ENCODE results near the gene UTY.
"Not testable (repeated sequence)": the region's sequence is repeated elsewhere in the genome, so short reads cannot be mapped to it uniquely, and the experiment has no call there.

The UTY gene

DNA sequence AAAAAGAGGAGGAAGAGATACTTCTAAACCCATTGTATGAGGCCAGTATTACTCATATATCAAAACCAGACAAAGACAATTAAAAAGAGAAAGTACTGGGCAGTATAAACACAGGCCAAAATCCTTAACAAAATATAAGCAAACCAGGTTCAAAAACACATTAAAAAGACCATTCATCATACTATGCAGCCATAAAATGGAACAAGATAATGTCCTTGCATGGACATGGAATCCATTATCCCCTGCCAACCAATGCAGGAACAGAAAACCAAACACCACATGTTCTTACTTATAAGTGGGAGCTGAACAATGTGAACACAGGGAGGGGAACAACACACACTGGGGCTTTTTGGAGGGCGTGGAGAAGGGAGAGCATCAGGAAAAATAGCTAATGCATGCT lies 188.6 kb downstream of the UTY start:
- H2AFZ ChIP-seq (ENCODE audit: low read length), result no peak overlapping the region

DNA sequence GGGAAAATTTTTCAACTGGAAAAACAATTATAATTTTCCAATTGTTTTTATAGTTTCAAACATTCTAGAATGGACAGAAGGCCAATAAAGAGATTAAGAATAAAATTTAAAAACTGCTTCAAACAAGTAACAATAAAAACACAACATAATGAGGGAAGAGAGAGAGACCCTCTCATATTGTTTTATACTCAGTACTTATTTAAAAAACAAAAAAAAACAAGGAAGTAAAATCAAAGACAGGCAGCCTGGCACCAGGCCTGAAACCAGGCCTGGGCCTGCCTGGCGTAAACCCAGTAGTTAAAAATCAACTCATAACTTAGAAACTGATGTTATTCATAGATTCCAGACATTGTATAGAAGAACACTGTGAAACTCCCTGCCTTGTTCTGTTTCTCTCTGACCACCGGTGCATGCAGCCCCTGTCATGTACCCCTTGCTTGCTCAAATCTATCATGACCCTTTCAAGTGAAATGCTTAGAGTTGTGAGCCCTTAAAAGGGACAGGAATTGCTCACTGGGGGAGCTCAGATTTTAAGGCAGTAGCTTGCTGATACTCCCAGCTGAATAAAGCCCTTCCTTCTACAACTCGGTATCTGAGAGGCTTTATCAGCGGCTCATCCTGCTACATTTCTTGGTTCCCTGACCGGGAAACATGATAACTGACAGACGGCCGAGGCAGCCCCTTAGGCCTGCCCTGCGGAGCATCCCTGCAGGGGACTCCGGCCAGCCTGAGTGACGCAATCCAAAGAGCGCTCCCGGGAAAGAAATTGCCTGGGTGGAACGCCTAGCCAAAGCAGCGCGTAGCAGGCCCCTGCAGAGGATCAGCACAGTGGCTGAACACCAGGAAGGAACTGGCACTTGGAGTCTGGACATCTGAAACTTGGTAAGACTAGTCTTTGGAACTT lies 197.4 kb downstream of the UTY start:
- not testable (repeated sequence) for H3K9me3 ChIP-seq (replicated peaks; ENCODE audit: insufficient read depth, low read length); H3K4me2 ChIP-seq (ENCODE audit: low read depth, low read length); H4K20me1 ChIP-seq (ENCODE audit: insufficient read depth, low read length); H3K79me2 ChIP-seq (ENCODE audit: low read length); H3K36me3 ChIP-seq (replicated peaks; ENCODE audit: insufficient read depth, low read length); H3K27ac ChIP-seq (ENCODE audit: low read length); H3K4me1 ChIP-seq (ENCODE audit: low read length); H3K27me3 ChIP-seq (replicated peaks; ENCODE audit: insufficient read depth, low read length); H3K9ac ChIP-seq (ENCODE audit: low read length); H3K9me2 ChIP-seq (replicated peaks; ENCODE audit: insufficient read depth, low read length); H2AFZ ChIP-seq (ENCODE audit: low read length); H3F3A ChIP-seq (ENCODE audit: insufficient read depth, low read length); DNase-seq; H3K4me3 ChIP-seq (ENCODE audit: low read length)

More for the DNA sequence above, 188.6 kb downstream of the UTY start:
- Histone ChIP-seq H3K4me3 (ENCODE audit: low read length) (no peak overlapping the region), H3K9me2 (replicated peaks; ENCODE audit: insufficient read depth, low read length) (no peaks in the 10 kb centered on the region), H4K20me1 (ENCODE audit: insufficient read depth, low read length) (no peaks in the 10 kb centered on the region), H3K4me1 (ENCODE audit: low read length) (no peaks in the 10 kb centered on the region), H3K79me2 (ENCODE audit: low read length) (no peaks in the 10 kb centered on the region), H3K27ac (ENCODE audit: low read length) (no peak overlapping the region), H3K27me3 (replicated peaks; ENCODE audit: insufficient read depth, low read length) (no peaks in the 10 kb centered on the region), H3K9me3 (replicated peaks; ENCODE audit: insufficient read depth, low read length) (no peaks in the 10 kb centered on the region), H3K36me3 (replicated peaks; ENCODE audit: insufficient read depth, low read length) (no peaks in the 10 kb centered on the region), H3K9ac (ENCODE audit: low read length) (no peak overlapping the region), H3K4me2 (ENCODE audit: low read depth, low read length) (no peak overlapping the region), H3F3A (ENCODE audit: insufficient read depth, low read length) (no peaks in the 10 kb centered on the region)
- DNase-seq, result no peak
- TF ChIP-seq, protein P1, sequence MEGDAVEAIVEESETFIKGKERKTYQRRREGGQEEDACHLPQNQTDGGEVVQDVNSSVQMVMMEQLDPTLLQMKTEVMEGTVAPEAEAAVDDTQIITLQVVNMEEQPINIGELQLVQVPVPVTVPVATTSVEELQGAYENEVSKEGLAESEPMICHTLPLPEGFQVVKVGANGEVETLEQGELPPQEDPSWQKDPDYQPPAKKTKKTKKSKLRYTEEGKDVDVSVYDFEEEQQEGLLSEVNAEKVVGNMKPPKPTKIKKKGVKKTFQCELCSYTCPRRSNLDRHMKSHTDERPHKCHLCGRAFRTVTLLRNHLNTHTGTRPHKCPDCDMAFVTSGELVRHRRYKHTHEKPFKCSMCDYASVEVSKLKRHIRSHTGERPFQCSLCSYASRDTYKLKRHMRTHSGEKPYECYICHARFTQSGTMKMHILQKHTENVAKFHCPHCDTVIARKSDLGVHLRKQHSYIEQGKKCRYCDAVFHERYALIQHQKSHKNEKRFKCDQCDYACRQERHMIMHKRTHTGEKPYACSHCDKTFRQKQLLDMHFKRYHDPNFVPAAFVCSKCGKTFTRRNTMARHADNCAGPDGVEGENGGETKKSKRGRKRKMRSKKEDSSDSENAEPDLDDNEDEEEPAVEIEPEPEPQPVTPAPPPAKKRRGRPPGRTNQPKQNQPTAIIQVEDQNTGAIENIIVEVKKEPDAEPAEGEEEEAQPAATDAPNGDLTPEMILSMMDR (IDR thresholded peaks at IDR 0.05; ENCODE audit: low read length), result no peak
- TF ChIP-seq EZH2 (optimal IDR thresholded peaks at IDR 0.05; ENCODE audit: low read depth, low read length) (no peak), EZH2phosphoT487 (IDR thresholded peaks at IDR 0.05; ENCODE audit: low read length) (no peak)

DNA sequence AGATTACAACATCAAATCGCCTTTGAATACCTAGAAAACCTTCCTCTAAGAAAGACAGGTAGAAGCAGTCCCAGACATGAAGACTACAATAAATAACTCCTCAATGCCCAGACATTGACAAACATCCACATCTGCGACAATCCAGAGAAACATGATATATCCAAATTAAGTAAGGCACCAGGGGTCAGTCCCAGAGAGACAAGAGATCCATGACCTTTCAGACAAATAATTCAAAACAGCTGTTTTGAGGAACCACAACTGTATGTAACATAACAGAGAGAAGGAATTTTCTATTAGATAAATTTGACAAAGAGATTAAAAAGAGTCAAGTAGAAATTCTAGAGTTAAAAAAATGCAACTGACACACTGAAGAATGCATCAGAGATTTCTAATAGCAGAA lies 200.3 kb downstream of the UTY start:
- DNase-seq, result no peak
- TF ChIP-seq EZH2 (optimal IDR thresholded peaks at IDR 0.05; ENCODE audit: low read depth, low read length) (no peak), EZH2phosphoT487 (IDR thresholded peaks at IDR 0.05; ENCODE audit: low read length) (no peak)
- TF ChIP-seq, protein P1 (IDR thresholded peaks at IDR 0.05; ENCODE audit: low read length), result no peak
- Histone ChIP-seq H3K4me1 (ENCODE audit: low read length) (no peaks in the 10 kb centered on the region), H3K79me2 (ENCODE audit: low read length) (no peaks in the 10 kb centered on the region), H3K27me3 (replicated peaks; ENCODE audit: insufficient read depth, low read length) (no peaks in the 10 kb centered on the region), H3K27ac (ENCODE audit: low read length) (no peak overlapping the region), H2AFZ (ENCODE audit: low read length) (no peak overlapping the region), H3K9me3 (replicated peaks; ENCODE audit: insufficient read depth, low read length) (no peaks in the 10 kb centered on the region), H3F3A (ENCODE audit: insufficient read depth, low read length) (no peaks in the 10 kb centered on the region), H3K36me3 (replicated peaks; ENCODE audit: insufficient read depth, low read length) (no peaks in the 10 kb centered on the region), H3K4me3 (ENCODE audit: low read length) (no peak overlapping the region), H3K9ac (ENCODE audit: low read length) (no peak overlapping the region), H3K9me2 (replicated peaks; ENCODE audit: insufficient read depth, low read length) (no peaks in the 10 kb centered on the region), H4K20me1 (ENCODE audit: insufficient read depth, low read length) (no peaks in the 10 kb centered on the region), H3K4me2 (ENCODE audit: low read depth, low read length) (no peak overlapping the region)

DNA sequence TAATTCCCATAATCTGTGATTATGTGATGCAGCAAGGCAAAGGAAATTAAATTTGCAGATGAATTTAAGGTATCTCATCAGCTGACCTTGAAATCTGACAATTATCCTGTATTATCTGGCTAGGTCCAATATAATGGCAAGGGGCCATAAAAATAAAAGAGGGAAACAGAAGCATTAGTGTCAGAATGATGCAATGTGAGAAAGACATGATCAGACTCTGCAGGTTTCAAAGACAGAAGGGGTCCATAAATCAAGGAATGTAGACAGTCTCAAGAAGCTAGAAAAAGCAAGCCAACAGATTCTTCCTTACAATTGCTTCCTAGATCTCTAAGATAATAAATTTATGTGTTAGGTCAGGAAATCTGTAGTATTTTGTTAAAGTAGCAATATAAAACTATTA lies 208.1 kb downstream of the UTY start:
- Histone ChIP-seq H3K4me1 (ENCODE audit: low read length) (no peaks in the 10 kb centered on the region), H3K9me3 (replicated peaks; ENCODE audit: insufficient read depth, low read length) (no peaks in the 10 kb centered on the region)
- TF ChIP-seq EZH2 (optimal IDR thresholded peaks at IDR 0.05; ENCODE audit: low read depth, low read length) (no peak), EZH2phosphoT487 (IDR thresholded peaks at IDR 0.05; ENCODE audit: low read length) (no peak)
- TF ChIP-seq, protein P1 (IDR thresholded peaks at IDR 0.05; ENCODE audit: low read length), result no peak

DNA sequence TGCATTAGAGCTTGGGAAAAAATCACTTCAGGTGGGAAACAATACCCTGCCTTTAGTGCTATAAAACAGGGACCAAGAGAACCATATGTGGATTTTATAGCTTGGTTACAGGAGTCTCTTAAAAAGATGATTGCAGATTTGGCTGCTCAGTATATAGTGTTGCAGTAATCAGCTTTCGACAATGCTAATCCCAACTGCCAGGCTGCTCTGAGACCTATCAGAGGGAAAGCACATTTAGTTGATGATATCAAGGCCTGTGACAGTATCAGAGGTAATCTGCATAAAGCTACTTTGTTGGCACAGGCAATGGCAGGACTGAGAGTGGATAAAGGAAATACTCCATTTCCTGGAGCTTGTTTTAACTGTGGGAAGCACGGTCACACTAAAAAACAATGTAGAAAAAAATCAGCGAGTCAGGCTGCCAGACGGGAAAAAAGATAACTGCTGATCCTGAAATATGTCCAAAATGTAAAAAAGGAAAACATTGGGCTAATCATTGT lies 225.8 kb downstream of the UTY start:
- H3K36me3 ChIP-seq (replicated peaks; ENCODE audit: insufficient read depth, low read length); H3K4me2 ChIP-seq (ENCODE audit: low read depth, low read length); H2AFZ ChIP-seq (ENCODE audit: low read length); DNase-seq; H4K20me1 ChIP-seq (ENCODE audit: insufficient read depth, low read length); H3K9me2 ChIP-seq (replicated peaks; ENCODE audit: insufficient read depth, low read length); H3K27ac ChIP-seq (ENCODE audit: low read length); H3K79me2 ChIP-seq (ENCODE audit: low read length); H3K9ac ChIP-seq (ENCODE audit: low read length); H3K4me3 ChIP-seq (ENCODE audit: low read length); H3K4me1 ChIP-seq (ENCODE audit: low read length); H3K9me3 ChIP-seq (replicated peaks; ENCODE audit: insufficient read depth, low read length); H3F3A ChIP-seq (ENCODE audit: insufficient read depth, low read length); H3K27me3 ChIP-seq (replicated peaks; ENCODE audit: insufficient read depth, low read length): not testable (repeated sequence)

More for the DNA sequence above, 208.1 kb downstream of the UTY start:
- no peaks in the 10 kb centered on the region for H3F3A ChIP-seq (ENCODE audit: insufficient read depth, low read length)
- H3K9me2 ChIP-seq (replicated peaks; ENCODE audit: insufficient read depth, low read length), result no peaks in the 10 kb centered on the region
- no peaks in the 10 kb centered on the region for H3K79me2 ChIP-seq (ENCODE audit: low read length)
- H2AFZ ChIP-seq (ENCODE audit: low read length), result no peak overlapping the region
- no peak overlapping the region for H3K4me2 ChIP-seq (ENCODE audit: low read depth, low read length)
- DNase-seq, result no peak
- H3K4me3 ChIP-seq (ENCODE audit: low read length), result no peak overlapping the region
- H3K9ac ChIP-seq (ENCODE audit: low read length), result no peak overlapping the region
- H3K27me3 ChIP-seq (replicated peaks; ENCODE audit: insufficient read depth, low read length), result no peaks in the 10 kb centered on the region
- no peaks in the 10 kb centered on the region for H3K36me3 ChIP-seq (replicated peaks; ENCODE audit: insufficient read depth, low read length)
- no peak overlapping the region for H3K27ac ChIP-seq (ENCODE audit: low read length)
- H4K20me1 ChIP-seq (ENCODE audit: insufficient read depth, low read length), result no peaks in the 10 kb centered on the region

Measured in MM.1S (cell line).